ENCODE data around the gene MLIP.

- TF ChIP-seq CTCF (IDR thresholded peaks at IDR 0.05) (no peak), EP300 (IDR thresholded peaks at IDR 0.05) (no peak)
Observed at GRCh38 chr6:54106727-54107126, 4.5 kb upstream of the MLIP start.
